ENCODE measurements around the gene COG1. TPM values are rescaled to one million over a fixed set of nuclear protein-coding genes. Genes with fewer than 3 reads are reported as not detected.

The COG1 gene
- total and polyA plus RNA-seq, 9 of the 15 experiments (the other 6 are each of a cell fraction or from before 2014, with no cell fraction given) = 9.5 to 26.8 (median 12.9) TPM

DNA sequence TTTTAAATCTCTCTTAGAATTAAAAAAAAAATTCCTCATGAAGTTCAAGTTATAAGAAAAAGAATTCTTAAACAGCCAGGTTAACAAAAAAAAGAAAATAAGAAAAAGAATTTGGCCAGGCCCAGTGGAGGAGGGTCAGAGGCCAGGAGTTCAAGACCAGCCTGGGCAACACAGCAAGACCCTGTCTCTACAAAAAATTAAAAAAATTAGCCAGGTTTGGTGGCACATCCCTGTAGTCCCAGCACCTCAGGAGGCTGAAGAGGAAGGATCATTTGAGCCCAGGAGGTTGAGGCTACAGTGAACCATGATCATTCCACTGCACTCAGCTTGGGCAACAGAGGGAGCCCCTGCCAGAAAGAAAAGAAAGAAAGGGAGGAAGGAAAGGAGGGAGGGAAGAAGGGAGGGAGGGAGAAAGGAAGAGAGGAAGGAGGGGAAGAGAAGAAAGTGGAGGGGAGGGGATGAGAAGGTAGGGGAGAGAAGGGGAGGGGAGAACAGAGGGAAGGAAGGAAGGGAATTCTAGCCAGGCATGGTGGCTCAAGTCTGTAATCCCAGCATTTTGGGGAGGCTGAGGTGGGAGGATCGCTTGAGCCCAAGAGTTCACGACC lies 30.9 kb downstream of the COG1 start (continued):
- TF ChIP-seq, protein P1, sequence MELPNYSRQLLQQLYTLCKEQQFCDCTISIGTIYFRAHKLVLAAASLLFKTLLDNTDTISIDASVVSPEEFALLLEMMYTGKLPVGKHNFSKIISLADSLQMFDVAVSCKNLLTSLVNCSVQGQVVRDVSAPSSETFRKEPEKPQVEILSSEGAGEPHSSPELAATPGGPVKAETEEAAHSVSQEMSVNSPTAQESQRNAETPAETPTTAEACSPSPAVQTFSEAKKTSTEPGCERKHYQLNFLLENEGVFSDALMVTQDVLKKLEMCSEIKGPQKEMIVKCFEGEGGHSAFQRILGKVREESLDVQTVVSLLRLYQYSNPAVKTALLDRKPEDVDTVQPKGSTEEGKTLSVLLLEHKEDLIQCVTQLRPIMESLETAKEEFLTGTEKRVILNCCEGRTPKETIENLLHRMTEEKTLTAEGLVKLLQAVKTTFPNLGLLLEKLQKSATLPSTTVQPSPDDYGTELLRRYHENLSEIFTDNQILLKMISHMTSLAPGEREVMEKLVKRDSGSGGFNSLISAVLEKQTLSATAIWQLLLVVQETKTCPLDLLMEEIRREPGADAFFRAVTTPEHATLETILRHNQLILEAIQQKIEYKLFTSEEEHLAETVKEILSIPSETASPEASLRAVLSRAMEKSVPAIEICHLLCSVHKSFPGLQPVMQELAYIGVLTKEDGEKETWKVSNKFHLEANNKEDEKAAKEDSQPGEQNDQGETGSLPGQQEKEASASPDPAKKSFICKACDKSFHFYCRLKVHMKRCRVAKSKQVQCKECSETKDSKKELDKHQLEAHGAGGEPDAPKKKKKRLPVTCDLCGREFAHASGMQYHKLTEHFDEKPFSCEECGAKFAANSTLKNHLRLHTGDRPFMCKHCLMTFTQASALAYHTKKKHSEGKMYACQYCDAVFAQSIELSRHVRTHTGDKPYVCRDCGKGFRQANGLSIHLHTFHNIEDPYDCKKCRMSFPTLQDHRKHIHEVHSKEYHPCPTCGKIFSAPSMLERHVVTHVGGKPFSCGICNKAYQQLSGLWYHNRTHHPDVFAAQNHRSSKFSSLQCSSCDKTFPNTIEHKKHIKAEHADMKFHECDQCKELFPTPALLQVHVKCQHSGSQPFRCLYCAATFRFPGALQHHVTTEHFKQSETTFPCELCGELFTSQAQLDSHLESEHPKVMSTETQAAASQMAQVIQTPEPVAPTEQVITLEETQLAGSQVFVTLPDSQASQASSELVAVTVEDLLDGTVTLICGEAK (IDR thresholded peaks at IDR 0.05) = no peak
- TF ChIP-seq, protein P1 (CRISPR knock-in tag; IDR thresholded peaks at IDR 0.05) = no peak

Measured in K562 (cell line).